ENCODE results near the gene CPAMD8. TPM values are rescaled to one million over a fixed set of nuclear protein-coding genes. Genes with fewer than 3 reads are reported as not detected.

The CPAMD8 gene
- total RNA-seq, 4 donors from 2014 or later, result 0.72 to 8.2 (median 4.0) TPM

DNA sequence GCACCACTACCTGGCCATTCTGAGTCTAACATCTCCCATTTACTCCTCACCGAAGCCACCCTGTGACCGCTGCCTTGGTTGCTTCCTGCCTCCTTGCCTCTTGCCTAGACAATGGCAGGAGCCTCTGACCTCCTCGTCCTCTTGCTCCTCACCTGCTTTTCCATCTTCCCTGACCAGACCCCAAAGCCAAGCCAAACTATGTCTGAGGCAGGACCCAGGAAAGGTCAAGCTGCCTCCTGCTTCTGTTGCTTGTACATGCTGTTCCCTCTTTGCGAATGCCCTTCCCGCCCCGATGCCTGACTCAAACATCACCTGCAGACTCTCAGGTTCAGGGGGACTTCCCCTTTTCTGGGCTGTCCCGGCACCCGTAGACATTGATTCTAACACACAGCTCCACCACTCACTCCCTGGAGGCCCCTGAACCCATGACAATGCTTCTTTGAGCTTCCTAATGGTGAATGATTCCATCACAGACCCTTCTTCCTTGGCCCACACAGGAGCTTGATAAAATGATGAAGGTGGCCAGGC is 77.0 kb downstream of the CPAMD8 start:
- 90 to 96% methylated on average over 4 to 8 of the region's 8 CpGs for WGBS, 2 donors
- no peaks in the 10 kb centered on the region for H3K9me3 ChIP-seq

DNA sequence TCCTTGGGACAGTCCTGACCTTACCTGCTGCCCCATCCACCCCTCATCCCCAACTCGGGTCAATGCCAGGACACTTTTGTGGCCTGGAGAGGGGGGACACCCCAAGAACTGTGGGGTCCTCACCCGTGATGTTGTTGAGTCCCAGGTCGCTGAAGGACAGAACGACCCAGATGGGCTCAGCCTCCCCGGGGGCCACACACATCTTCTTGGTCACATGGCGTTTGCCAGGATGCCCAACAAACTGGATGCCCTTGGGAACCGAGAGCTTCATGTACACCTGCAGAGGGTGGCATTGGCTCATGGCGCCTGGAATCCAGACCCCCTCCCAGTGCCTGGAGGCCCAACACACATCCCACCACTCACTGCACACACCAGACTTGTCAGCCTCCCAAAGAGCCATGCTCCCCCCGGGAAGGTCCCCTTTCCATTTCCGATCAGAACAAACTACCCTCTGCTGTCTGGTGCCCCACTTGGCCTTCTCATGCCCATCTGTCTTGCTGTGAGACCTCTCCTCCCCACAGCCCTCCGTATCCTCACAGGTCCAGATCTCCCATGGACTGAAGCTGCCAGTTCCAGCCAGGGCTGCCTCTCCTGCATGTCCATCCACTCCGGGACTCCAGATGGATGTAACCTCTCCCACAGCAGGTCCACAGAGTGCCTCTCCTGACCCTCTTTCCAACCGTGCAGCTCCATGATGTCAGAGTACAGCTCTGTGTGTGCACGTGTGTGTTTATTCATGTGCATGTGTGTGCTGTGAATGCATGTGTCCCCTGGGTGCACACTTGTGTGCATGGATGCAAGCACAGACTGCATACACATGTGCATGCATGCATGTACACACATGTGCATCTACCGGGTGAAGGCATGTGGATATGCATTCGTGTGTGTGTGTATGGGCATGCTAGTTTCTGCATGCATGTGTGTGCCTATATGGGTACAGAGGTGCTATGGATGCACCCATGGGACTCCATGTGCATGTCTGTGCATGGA is 79.4 kb downstream of the CPAMD8 start:
- Histone ChIP-seq H3K9me3 (no peaks in the 10 kb centered on the region), H3K4me3 (no peak overlapping the region), H3K4me1 (no peaks in the 10 kb centered on the region), H3K27me3 (peaks cover 0 to 8% (median 0%) of the 10 kb centered on the region in 4 donors), H3K27ac (no peak overlapping the region), H3K36me3 (no peaks in the 10 kb centered on the region)
- TF ChIP-seq CTCF (IDR thresholded peaks at IDR 0.05) (no peak), POLR2A (IDR thresholded peaks at IDR 0.05) (no peak)
- 81 to 87% methylated on average over 9 to 12 of the region's 16 CpGs for WGBS, 2 donors
- DNase-seq, result no peak
- intact Hi-C loops (cut with DNase I), result no loop called here

More for the DNA sequence above, 77.0 kb downstream of the CPAMD8 start:
- no peak overlapping the region for H3K4me3 ChIP-seq
- intact Hi-C loops (cut with DNase I), result no loop called here
- no peaks in the 10 kb centered on the region for H3K4me1 ChIP-seq
- H3K27ac ChIP-seq, result no peak overlapping the region
- no peak for TF ChIP-seq CTCF (IDR thresholded peaks at IDR 0.05)
- TF ChIP-seq POLR2A (IDR thresholded peaks at IDR 0.05), result no peak
- H3K27me3 ChIP-seq, result peaks cover 0 to 10% (median 0%) of the 10 kb centered on the region in 4 donors
- no peak for DNase-seq
- no peaks in the 10 kb centered on the region for H3K36me3 ChIP-seq

DNA sequence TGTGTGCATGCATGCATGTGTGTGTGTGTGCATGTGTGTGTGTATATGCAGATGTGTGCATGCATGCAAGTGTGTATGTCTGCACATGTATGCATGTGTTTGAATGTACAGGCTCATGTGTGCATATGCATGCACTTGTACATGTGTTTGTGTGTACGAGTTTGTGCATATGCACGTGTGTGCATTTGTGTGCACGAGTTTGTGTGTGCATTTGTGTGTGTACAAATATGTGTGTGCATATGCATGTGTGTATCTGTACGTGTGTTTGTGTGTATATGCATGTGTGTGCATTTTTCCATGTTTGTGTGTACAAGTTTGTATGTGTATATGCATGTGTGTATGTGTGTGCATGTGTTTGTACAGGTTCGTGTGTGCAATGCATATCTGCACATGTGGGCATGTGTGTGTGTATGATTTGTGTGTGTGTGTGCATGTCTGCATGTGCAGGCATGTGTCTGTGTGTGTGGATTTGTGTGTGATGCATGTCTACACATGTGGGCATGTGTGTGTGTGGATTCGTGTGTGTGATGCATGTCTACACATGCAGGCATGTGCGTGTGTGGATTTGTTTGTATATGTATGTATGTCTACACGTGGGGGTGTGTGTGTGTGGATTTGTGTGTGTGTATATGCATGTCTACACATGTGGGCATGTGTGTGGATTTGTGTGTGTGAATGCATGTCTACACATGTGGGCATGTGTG is 80.7 kb downstream of the CPAMD8 start:
- no peak for TF ChIP-seq CTCF (IDR thresholded peaks at IDR 0.05)
- no peak for TF ChIP-seq POLR2A (IDR thresholded peaks at IDR 0.05)
- H3K27ac ChIP-seq, result no peak overlapping the region
- no peaks in the 10 kb centered on the region for H3K36me3 ChIP-seq
- intact Hi-C loops (cut with DNase I), result no loop called here
- H3K4me1 ChIP-seq, result no peaks in the 10 kb centered on the region
- peaks cover 0 to 8% (median 0%) of the 10 kb centered on the region in 4 donors for H3K27me3 ChIP-seq
- WGBS, 2 donors, result 83% methylated on average over 7 to 8 of the region's 8 CpGs
- H3K4me3 ChIP-seq, result no peak overlapping the region
- H3K9me3 ChIP-seq, result no peaks in the 10 kb centered on the region
- DNase-seq, result no peak

DNA sequence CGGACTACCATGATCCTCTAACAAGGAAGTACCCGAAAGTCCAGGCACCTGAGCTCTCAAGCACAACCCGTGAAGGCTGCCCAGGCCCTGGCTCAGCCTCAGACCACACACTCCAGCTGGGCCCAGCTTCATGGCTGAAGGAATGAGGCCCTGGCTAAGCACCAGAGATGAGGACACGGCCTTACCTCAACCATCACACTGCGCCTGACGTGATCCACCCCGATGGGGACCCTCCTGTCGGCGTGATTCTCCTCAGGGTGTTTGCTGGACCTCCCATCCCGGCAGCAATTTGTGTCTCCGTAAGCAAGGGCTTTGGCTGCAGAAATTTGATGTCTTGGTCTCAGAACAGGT is 81.3 kb downstream of the CPAMD8 start:
- Histone ChIP-seq H3K27ac (no peak overlapping the region), H3K4me3 (no peak overlapping the region), H3K9me3 (no peaks in the 10 kb centered on the region), H3K36me3 (no peaks in the 10 kb centered on the region), H3K27me3 (peaks cover 0 to 8% (median 0%) of the 10 kb centered on the region in 4 donors), H3K4me1 (no peaks in the 10 kb centered on the region)
- no peak for TF ChIP-seq CTCF (IDR thresholded peaks at IDR 0.05)
- no peak for TF ChIP-seq POLR2A (IDR thresholded peaks at IDR 0.05)
- 60 to 94% methylated on average over 1 to 7 of the region's 11 CpGs for WGBS, 2 donors
- DNase-seq, result no peak
- intact Hi-C loops (cut with DNase I), result no loop called here
